K562 (cell line): Measurements from ENCODE around the gene SLC2A4. TPM values are rescaled to one million over a fixed set of nuclear protein-coding genes. Genes with fewer than 3 reads are reported as not detected.

ENCODE experiments used
- ATAC-seq: fragments of 200-7000 bp; cut with Tn5 transposase; 3 replicates; pipeline ENCODE4 v1.9.1; 2020; ENCODE audit warnings: moderate library complexity
- BruUV-seq: library from RNA; stranded (reverse); fragments of 400-500 nt; replicated peaks from 2 replicates; lab custom pipeline; 2021; lab: Mats Ljungman, UMichigan
- CTCF ChIA-PET: fragments of 300-600 bp; formaldehyde crosslinking; extraction: SDS; loops from one replicate; lab custom pipeline; 2021; ENCODE audit warnings: low intra/inter-chr PET ratio; lab: Yijun Ruan, JAX
- POLR2A ChIA-PET: fragments of 300-600, 350-650 bp; sonication (Branson Sonifier 250); formaldehyde crosslinking; extraction: SDS; loops from one replicate; lab custom pipeline; 2021; ENCODE audit warnings: antibody characterized with exemption, inconsistent platforms; lab: Yijun Ruan, JAX
- DNase-seq, 4 experiments: peaks; one replicate each; pipeline versions ENCODE4 v3.0.0 to v3.0.0-alpha.2; 2011 to 2018; ENCODE audit warnings: low spot score in 3 of 4, mixed read lengths in 3 of 4; ENCODE audit errors: extremely low read depth in 1 of 4
- FAIRE-seq: peaks from 2 replicates; lab custom pipeline; 2011; peaks lifted over from hg19 to GRCh38; lab: Jason Lieb, UNC
- H2AFZ ChIP-seq: 2 replicates; pipeline ENCODE4 v1.6.0; 2011; ENCODE audit warnings: low read depth, low read length, control low read depth, inconsistent platforms
- H3K27ac ChIP-seq: fragments of 200-600 bp; 3 replicates; pipeline ENCODE4 v1.8.0; 2011; ENCODE audit warnings: low read depth, mild to moderate bottlenecking, control low read depth, inconsistent platforms, low read length, moderate library complexity, mixed read lengths; ENCODE audit errors: extremely low read depth
- H3K27me3 ChIP-seq, 2 experiments: fragments of 300-600 bp in 1 of 2; 2 replicates in 1 of 2; 3 replicates in 1 of 2; pipeline versions ENCODE4 v1.6.0 to v1.8.0; 2011; ENCODE audit warnings: inconsistent platforms in 2 of 2, low read length in 2 of 2, mild to moderate bottlenecking in 1 of 2, mixed read lengths in 1 of 2, moderate library complexity in 1 of 2; ENCODE audit not compliant: control insufficient read depth in 2 of 2, insufficient read depth in 2 of 2
- H3K36me3 ChIP-seq: fragments of 300-600 bp; 3 replicates; pipeline ENCODE4 v1.8.0; 2011; ENCODE audit warnings: mild to moderate bottlenecking, low read length, inconsistent platforms; ENCODE audit not compliant: control insufficient read depth, insufficient read depth
- H3K4me1 ChIP-seq, 2 experiments: fragments of 200-600 bp in 1 of 2; replicated peaks in 1 of 2; 2 replicates in 1 of 2; 3 replicates in 1 of 2; pipeline versions ENCODE4 v1.5.1 to v1.8.0; 2011; ENCODE audit warnings: inconsistent platforms in 2 of 2, low read length in 2 of 2, mild to moderate bottlenecking in 1 of 2, mixed read lengths in 1 of 2, moderate library complexity in 1 of 2; ENCODE audit not compliant: control insufficient read depth in 2 of 2, insufficient read depth in 2 of 2
- H3K4me2 ChIP-seq: 2 replicates; pipeline ENCODE4 v1.6.1; 2011; ENCODE audit warnings: low read length, control low read depth, inconsistent platforms, mixed read lengths; ENCODE audit not compliant: insufficient read depth
- H3K4me3 ChIP-seq: fragments of 200-600 bp; sonication (generic), shearing (Covaris generic); 2 replicates; pipeline ENCODE4 v1.5.1; 2016; ENCODE audit warnings: control low read depth, inconsistent platforms
- H3K79me2 ChIP-seq: fragments of 200-600 bp; 3 replicates; pipeline ENCODE4 v1.8.0; 2011; ENCODE audit warnings: low read length, inconsistent platforms; ENCODE audit not compliant: control insufficient read depth, insufficient read depth
- H3K9ac ChIP-seq, 2 experiments: 2 replicates each; pipeline versions ENCODE4 v1.6.0 to v1.6.1; 2011; ENCODE audit warnings: low read depth in 2 of 2, low read length in 2 of 2, control low read depth in 1 of 2, inconsistent platforms in 1 of 2, mild to moderate bottlenecking in 1 of 2, mixed read lengths in 1 of 2; ENCODE audit not compliant: insufficient read depth in 1 of 2
- H3K9me1 ChIP-seq: one replicate; pipeline ENCODE4 v1.6.0; 2011; ENCODE audit warnings: inconsistent platforms, mild to moderate bottlenecking, low read length, moderate library complexity; ENCODE audit not compliant: control insufficient read depth, insufficient read depth
- H3K9me3 ChIP-seq: replicated peaks from 2 replicates; pipeline ENCODE4 v1.5.1; 2011; ENCODE audit warnings: low read depth, low read length, inconsistent platforms; ENCODE audit not compliant: control insufficient read depth, insufficient read depth
- H4K20me1 ChIP-seq: replicated peaks from 2 replicates; pipeline ENCODE4 v1.6.1; 2011; ENCODE audit warnings: low read length, inconsistent platforms, mixed read lengths; ENCODE audit not compliant: control insufficient read depth, insufficient read depth
- ARID3A ChIP-seq: IDR thresholded peaks from 2 replicates; pipeline ENCODE4 v1.6.1; 2012; ENCODE audit warnings: low read depth, low read length, improper control_type of control experiment, borderline replicate concordance
- CTCF ChIP-seq, 3 experiments: IDR thresholded peaks in 2 of 3; conservative IDR thresholded peaks in 1 of 3; 2 replicates each; pipeline ENCODE4 v1.5.1; 2011 to 2012; ENCODE audit warnings: low read length in 3 of 3, mild to moderate bottlenecking in 3 of 3, control low read depth in 2 of 3, improper control_type of control experiment in 1 of 3, inconsistent platforms in 1 of 3, low read depth in 1 of 3, mixed read lengths in 1 of 3, moderate library complexity in 1 of 3; ENCODE audit not compliant: insufficient read depth in 2 of 3
- PTTG1 ChIP-seq: fragments of 450-650 bp; IDR thresholded peaks from 2 replicates; pipeline ENCODE4 v1.6.1; 2016; ENCODE audit warnings: low read depth, mild to moderate bottlenecking, missing genetic modification characterization, missing compliant biosample characterization
- SIN3B ChIP-seq: fragments of 450-650 bp; IDR thresholded peaks from 2 replicates; pipeline ENCODE4 v1.6.1; 2017; ENCODE audit warnings: low read depth, mild to moderate bottlenecking, moderate library complexity
- SUPT5H ChIP-seq: fragments of 450-650 bp; IDR thresholded peaks from 2 replicates; pipeline ENCODE4 v1.6.1; 2016
- whole genome bisulfite sequencing: fragments of 100-300 bp; shearing (Covaris generic); methylation state at CpG from one replicate; pipeline ENCODE4 v1.1.6; 2016; ENCODE audit warnings: low coverage, mixed read lengths; ENCODE audit not compliant: insufficient coverage; ENCODE audit errors: missing lambda C conversion rate; 5-methylcytosine and 5-hydroxymethylcytosine counted together
- in situ Hi-C: fragments of 300-500 bp; cut with MboI; formaldehyde crosslinking; loops from 4 replicates; pipeline ENCODE4 v1.15.0; 2018; ENCODE audit warnings: inconsistent platforms, mixed read lengths
- intact Hi-C: fragments of 100-400 bp; cut with micrococcal nuclease; formaldehyde crosslinking; loops from 2 replicates; pipeline ENCODE4 v1.14.2; 2022
- polyA plus RNA-seq, 8 experiments: library from polyadenylated mRNA; depleted of rRNA in 4 of 8; stranded (reverse) in 5 of 8; unstranded in 3 of 8; fragments of >200 nt; fragmentation: Nextera tagmentation in 2 of 8; fragmentation: Illumina TruSeq in 1 of 8; extraction: Ambion mirVana in 2 of 8; extraction: Trizol in 1 of 8; gene quantifications; 2 replicates each; pipeline versions ENCODE4 v1.2.1 to v1.2.3, GENCODE V29; 2011 to 2014; ENCODE audit warnings: inconsistent platforms in 1 of 8, missing spikeins in 1 of 8
- total RNA-seq, 7 experiments: library from RNA; depleted of rRNA in 6 of 7; stranded (reverse); fragments of >200 nt in 6 of 7; fragmentation: Illumina TruSeq in 2 of 7; extraction: Trizol in 2 of 7; gene quantifications; 2 replicates each; pipeline versions ENCODE4 v1.2.1 to v1.2.3, GENCODE V29; 2011 to 2021; ENCODE audit warnings: low replicate concordance in 1 of 7

The SLC2A4 gene
- total and polyA plus RNA-seq, 9 of the 15 experiments (the other 6 are each of a cell fraction or from before 2014, with no cell fraction given), result 0.74 to 3.5 (median 1.6) TPM

GRCh38 chr17:7259555-7259889 is 22.0 kb upstream of the SLC2A4 start (continued):
- TF ChIP-seq PTTG1 (tag) (no peak), CTCF (IDR thresholded peaks at IDR 0.05 in 2 of 3, conservative IDR thresholded peaks at IDR 0.05 in 1 of 3; ENCODE audit: insufficient read depth in 2 of 3, low read depth in 1 of 3, low read length in 3 of 3) (no peak), SIN3B (no peak)

- BruUV-seq, result no TSS peak
- Histone ChIP-seq H3K4me2 (no peak overlapping the region), H4K20me1 (no peaks in the 10 kb centered on the region), H3K27ac (no peak overlapping the region), H3K79me2 (no peaks in the 10 kb centered on the region), H3K9me3 (no peaks in the 10 kb centered on the region), H3K4me3 (no peak overlapping the region), H3K4me1 (peaks cover 10 to 35% of the 10 kb centered on the region in 2 experiments; a peak in 4 of 5 replicates), H3K27me3 (no peaks in the 10 kb centered on the region), H3K9ac (no peak overlapping the region; a peak in 1 of 4 replicates), H2AFZ (no peak overlapping the region), H3K9me1 (no peaks in the 10 kb centered on the region), H3K36me3 (peaks cover 47% of the 10 kb centered on the region; the same call in 2 of the 3 replicates)
- ChIA-PET CTCF (no interaction called here), POLR2A (interaction anchor here (0.6 to 1.6 kb wide), 4 partner anchors 9 to 651 kb away, joined by 3 to 10 read pairs (median 4); partner anchors contain the start of genes CTDNEP1 and GABARAP)
- in situ Hi-C loops (no loop called here), intact Hi-C loops (no loop called here)
- ATAC-seq (no peak), DNase-seq (no peak), FAIRE-seq (no peak)
- WGBS, result 100% methylated on average over 2 of the region's 4 CpGs
- TF ChIP-seq ARID3A, result no peak
- TF ChIP-seq SUPT5H, result 0 out of 2 replicates have a peak, but pooled peaks have one; percentile 46
Measured at GRCh38 chr17:7260151-7260550, 21.4 kb upstream of the SLC2A4 start.
